Body of pancreas (tissue), 4 donors: Measurements from ENCODE around the gene PSMD11. TPM values are rescaled to one million over a fixed set of nuclear protein-coding genes. Genes with fewer than 3 reads are reported as not detected.
"Not testable (repeated sequence)": the region's sequence is repeated elsewhere in the genome, so short reads cannot be mapped to it uniquely, and the experiment has no call there.

Source experiments
- ATAC-seq: fragments of 150-250 bp; one replicate; pipeline ENCODE4 v1.9.1; 2016
- DNase-seq, 4 donors: peaks; one replicate each; pipeline ENCODE4 v3.0.0-alpha.2; 2019
- H3K27ac ChIP-seq, 4 donors: fragments of 200-600 bp; sonication (generic); 1 replicate in 3 of 4; 2 replicates in 1 of 4; pipeline versions ENCODE4 v1.5.1 to v1.6.1; 2016 to 2019; ENCODE audit warnings: mild to moderate bottlenecking in 1 of 4, mixed read lengths in 1 of 4, moderate library complexity in 1 of 4
- H3K27me3 ChIP-seq, 2 donors: fragments of 200-600 bp; sonication (generic); one replicate each; pipeline ENCODE4 v1.6.0; 2016; ENCODE audit warnings: mild to moderate bottlenecking in 1 of 2
- H3K36me3 ChIP-seq, 2 donors: fragments of 200-600 bp; sonication (generic); replicated peaks in 1 of 2; 2 replicates each; pipeline ENCODE4 v1.5.1; 2016; ENCODE audit warnings: low read depth in 2 of 2; ENCODE audit not compliant: insufficient read depth in 1 of 2
- H3K4me1 ChIP-seq: fragments of 200-600 bp; sonication (generic); one replicate; pipeline ENCODE4 v1.6.0; 2016
- H3K4me3 ChIP-seq, 2 donors: fragments of 200-600 bp; sonication (generic); 1 replicate in 1 of 2; 2 replicates in 1 of 2; pipeline ENCODE4 v1.5.1; 2016 to 2019
- H3K9me3 ChIP-seq, 3 donors: fragments of 200-600 bp; sonication (generic); 1 replicate in 2 of 3; 2 replicates in 1 of 3; pipeline ENCODE4 v1.5.1; 2016
- CTCF ChIP-seq, 7 experiments: fragments of 450-650 bp in 4 of 7; fragments of 200-600 bp in 3 of 7; sonication (generic) in 3 of 7; IDR thresholded peaks; one replicate each; pipeline ENCODE4 v1.5.1; 2016 to 2019; ENCODE audit warnings: antibody characterized with exemption in 7 of 7
- POLR2A ChIP-seq, 3 donors: fragments of 450-650 bp; IDR thresholded peaks; one replicate each; pipeline ENCODE4 v1.6.1; 2016; ENCODE audit warnings: antibody characterized with exemption in 3 of 3, mild to moderate bottlenecking in 2 of 3
- WGBS, 2 donors: methylation state at CpG; one replicate each; pipeline ENCODE4 v1.1.5; 2017; 5-methylcytosine and 5-hydroxymethylcytosine counted together
- intact Hi-C: fragments of 100-400 bp; cut with DNase I; formaldehyde crosslinking; loops from one replicate; pipeline ENCODE4 v1.15.1; 2023
- total RNA-seq, 2 donors: library from RNA; depleted of rRNA; stranded (reverse); fragments of >200 nt; gene quantifications; one replicate each; pipeline ENCODE4 v1.1.0, GENCODE V29; 2016

The PSMD11 gene
- total RNA-seq, 2 donors from 2014 or later: 18.9 to 24.7 TPM

- intact Hi-C loops: no loop called here
- TF ChIP-seq CTCF (IDR thresholded peaks at IDR 0.05) (no peak), POLR2A (IDR thresholded peaks at IDR 0.05) (no peak)
- H3K9me3 ChIP-seq: no peaks in the 10 kb centered on the region
- no peaks in the 10 kb centered on the region for H3K27me3 ChIP-seq
- WGBS, 2 donors: 7 to 8% methylated on average over 6 of the region's 6 CpGs
- peaks cover 16% of the 10 kb centered on the region for H3K4me1 ChIP-seq
- peak overlapping the region in 3 of 4 donors; percentile 57 to 81 (median 75) for H3K27ac ChIP-seq
- DNase-seq (no peak), ATAC-seq (no peak)
- peak overlapping the region in 1 of 2 donors; percentile 47 for H3K4me3 ChIP-seq
- H3K36me3 ChIP-seq: peaks cover 0 to 4% of the 10 kb centered on the region in 2 donors
These were observed 1.2 kb downstream of the PSMD11 start for GRCh38 chr17:32445497-32445896.

- ATAC-seq (no peak), DNase-seq (no peak)
- Histone ChIP-seq H3K27me3 (no peaks in the 10 kb centered on the region), H3K4me3 (no peak overlapping the region), H3K36me3 (peaks cover 0 to 4% of the 10 kb centered on the region in 2 donors), H3K27ac (no peak overlapping the region), H3K9me3 (no peaks in the 10 kb centered on the region), H3K4me1 (peaks cover 16% of the 10 kb centered on the region)
- TF ChIP-seq CTCF (IDR thresholded peaks at IDR 0.05) (no peak), POLR2A (IDR thresholded peaks at IDR 0.05) (no peak)
- intact Hi-C loops: no loop called here
- 40 to 55% methylated on average over 2 of the region's 2 CpGs for WGBS, 2 donors
These were observed 1.7 kb downstream of the PSMD11 start for GRCh38 chr17:32445971-32446370.

GRCh38 chr17:32446949-32447348 lies 2.6 kb downstream of the PSMD11 start:
- WGBS, 2 donors: 78 to 81% methylated on average over 2 of the region's 2 CpGs
- H3K9me3 ChIP-seq: no peaks in the 10 kb centered on the region
- DNase-seq: no peak
- intact Hi-C loops: no loop called here
- peaks cover 0 to 4% of the 10 kb centered on the region in 2 donors for H3K36me3 ChIP-seq
- H3K4me3 ChIP-seq: no peak overlapping the region
- TF ChIP-seq POLR2A (IDR thresholded peaks at IDR 0.05): no peak
- no peak for TF ChIP-seq CTCF (IDR thresholded peaks at IDR 0.05)
- no peak for ATAC-seq
- no peaks in the 10 kb centered on the region for H3K27me3 ChIP-seq
- H3K4me1 ChIP-seq: peaks cover 16% of the 10 kb centered on the region
- H3K27ac ChIP-seq: no peak overlapping the region

GRCh38 chr17:32449963-32450362 lies 5.7 kb downstream of the PSMD11 start:
- Histone ChIP-seq H3K9me3 (no peaks in the 10 kb centered on the region), H3K27me3 (no peaks in the 10 kb centered on the region), H3K4me3 (no peak overlapping the region), H3K36me3 (peaks cover 1 to 14% of the 10 kb centered on the region in 2 donors), H3K4me1 (peaks cover 16% of the 10 kb centered on the region), H3K27ac (no peak overlapping the region)
- WGBS, 2 donors: 96 to 97% methylated on average over 5 of the region's 5 CpGs
- TF ChIP-seq POLR2A (IDR thresholded peaks at IDR 0.05): no peak
- no peak for TF ChIP-seq CTCF (IDR thresholded peaks at IDR 0.05)
- DNase-seq (no peak), ATAC-seq (no peak)
- intact Hi-C loops: no loop called here

DNA sequence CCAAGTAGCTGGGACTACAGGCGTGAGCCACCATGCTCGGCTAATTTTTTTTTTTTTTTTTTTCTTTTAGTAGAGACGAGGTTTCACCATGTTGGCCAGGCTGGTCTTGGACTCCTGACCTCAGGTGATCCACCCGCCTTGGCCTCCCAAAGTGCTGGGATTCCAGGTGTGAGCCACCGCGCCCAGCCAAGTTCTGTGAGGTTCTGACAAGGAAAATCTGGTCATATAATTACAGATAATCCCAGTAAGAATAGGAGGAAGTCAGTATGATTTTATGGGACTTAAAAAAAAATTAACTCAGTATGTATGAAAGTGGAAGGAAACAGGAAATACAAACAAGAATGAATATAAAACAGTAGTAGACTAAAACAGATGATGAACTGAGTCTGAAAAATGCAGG lies 6.1 kb downstream of the PSMD11 start:
- ATAC-seq, intact Hi-C loops, H3K4me3 ChIP-seq, H3K9me3 ChIP-seq, H3K27ac ChIP-seq, DNase-seq, H3K27me3 ChIP-seq: not testable (repeated sequence)
- Histone ChIP-seq H3K36me3 (peaks cover 5 to 19% of the 10 kb centered on the region in 2 donors), H3K4me1 (peaks cover 15% of the 10 kb centered on the region)
- WGBS, 2 donors: 87 to 92% methylated on average over 6 of the region's 6 CpGs
